K562 (cell line): ENCODE results near the gene NCOA4. TPM values are rescaled to one million over a fixed set of nuclear protein-coding genes. Genes with fewer than 3 reads are reported as not detected.
A peak's percentile ranks its signal among the peaks of the same experiment; 100 is the strongest.

Experiments used
- BRD9 ChIP-seq: fragments of 450-650 bp; IDR thresholded peaks from 2 replicates; pipeline ENCODE4 v1.6.1; 2018; ENCODE audit warnings: low read depth; ENCODE audit not compliant: partially characterized antibody
- CHAMP1 ChIP-seq: fragments of 450-650 bp; IDR thresholded peaks from 2 replicates; pipeline ENCODE4 v1.6.1; 2016; ENCODE audit warnings: mild to moderate bottlenecking
- FOXK1 ChIP-seq: sonication (generic); formaldehyde crosslinking; IDR thresholded peaks from 2 replicates; pipeline ENCODE4 v1.8.0; 2022; ENCODE audit warnings: missing genetic modification reagents, mild to moderate bottlenecking, borderline replicate concordance
- HNRNPLL ChIP-seq: fragments of 200-400 bp; formaldehyde crosslinking; IDR thresholded peaks from 2 replicates; pipeline ENCODE4 v1.6.1; 2017; ENCODE audit warnings: low read length, low read depth, mild to moderate bottlenecking; ENCODE audit not compliant: poor library complexity, severe bottlenecking
- MAFF ChIP-seq: IDR thresholded peaks from 2 replicates; pipeline ENCODE4 v1.6.1; 2012; ENCODE audit warnings: low read length, improper control_type of control experiment
- MBD1 ChIP-seq: fragments of 250-450 bp; sonication (Bioruptor Pico); IDR thresholded peaks from 2 replicates; pipeline ENCODE4 v1.8.0; 2022; ENCODE audit warnings: inconsistent platforms
- NR2F6 ChIP-seq: fragments of 450-650 bp; formaldehyde crosslinking; IDR thresholded peaks from 2 replicates; pipeline ENCODE4 v1.4.0; 2020; ENCODE audit warnings: mild to moderate bottlenecking
- PBX2 ChIP-seq, 2 experiments: IDR thresholded peaks in 1 of 2; conservative IDR thresholded peaks in 1 of 2; 2 replicates each; pipeline ENCODE4 v1.6.1; 2016; ENCODE audit warnings: low read depth in 2 of 2, mild to moderate bottlenecking in 1 of 2, missing compliant biosample characterization in 1 of 2, missing genetic modification characterization in 1 of 2, moderate library complexity in 1 of 2
- PCBP1 ChIP-seq: fragments of 200-400 bp; formaldehyde crosslinking; IDR thresholded peaks from 2 replicates; pipeline ENCODE4 v1.6.1; 2018; ENCODE audit warnings: mild to moderate bottlenecking, low read depth, low read length; ENCODE audit not compliant: poor library complexity, severe bottlenecking
- PREB ChIP-seq: sonication (generic); formaldehyde crosslinking; IDR thresholded peaks from 2 replicates; pipeline ENCODE4 v1.8.1; 2023; ENCODE audit warnings: mild to moderate bottlenecking, missing genetic modification reagents
- PTRF ChIP-seq: fragments of 450-650 bp; IDR thresholded peaks from 2 replicates; pipeline ENCODE4 v1.6.1; 2016; ENCODE audit warnings: mild to moderate bottlenecking, missing genetic modification characterization, missing compliant biosample characterization
- SIRT6 ChIP-seq: IDR thresholded peaks from one replicate; pipeline ENCODE4 v1.6.1; 2012; ENCODE audit warnings: low read depth, mild to moderate bottlenecking, control low read depth, inconsistent platforms, low read length, moderate library complexity
- SLC30A9 ChIP-seq: fragments of 250-450 bp; sonication (Bioruptor Pico); IDR thresholded peaks from 2 replicates; pipeline ENCODE4 v1.8.0; 2022; ENCODE audit warnings: mild to moderate bottlenecking, moderate library complexity
- SUPT5H ChIP-seq: fragments of 450-650 bp; IDR thresholded peaks from 2 replicates; pipeline ENCODE4 v1.6.1; 2016
- TOE1 ChIP-seq, 2 experiments: fragments of 450-650 bp in 1 of 2; sonication (generic) in 1 of 2; formaldehyde crosslinking in 1 of 2; IDR thresholded peaks; 2 replicates each; pipeline versions ENCODE4 v1.7.1 to v1.8.0; 2016 to 2022; ENCODE audit warnings: borderline replicate concordance in 2 of 2, mild to moderate bottlenecking in 2 of 2, antibody characterized with exemption in 1 of 2, inconsistent platforms in 1 of 2, low read depth in 1 of 2, missing genetic modification reagents in 1 of 2, moderate library complexity in 1 of 2
- ZBTB1 ChIP-seq: sonication (generic); formaldehyde crosslinking; IDR thresholded peaks from 2 replicates; pipeline ENCODE4 v1.8.1; 2023; ENCODE audit warnings: missing genetic modification reagents, low read depth, mild to moderate bottlenecking, borderline replicate concordance
- ZBTB8A ChIP-seq: fragments of 450-650 bp; IDR thresholded peaks from 2 replicates; pipeline ENCODE4 v1.6.1; 2018; ENCODE audit warnings: mild to moderate bottlenecking, moderate library complexity; ENCODE audit not compliant: partially characterized antibody
- ZEB2 ChIP-seq: fragments of 450-650 bp; IDR thresholded peaks from 2 replicates; pipeline ENCODE4 v1.6.1; 2016
- polyA plus RNA-seq, 8 experiments: library from polyadenylated mRNA; depleted of rRNA in 4 of 8; stranded (reverse) in 5 of 8; unstranded in 3 of 8; fragments of >200 nt; fragmentation: Nextera tagmentation in 2 of 8; fragmentation: Illumina TruSeq in 1 of 8; extraction: Ambion mirVana in 2 of 8; extraction: Trizol in 1 of 8; gene quantifications; 2 replicates each; pipeline versions ENCODE4 v1.2.1 to v1.2.3, GENCODE V29; 2011 to 2014; ENCODE audit warnings: inconsistent platforms in 1 of 8, missing spikeins in 1 of 8
- total RNA-seq, 7 experiments: library from RNA; depleted of rRNA in 6 of 7; stranded (reverse); fragments of >200 nt in 6 of 7; fragmentation: Illumina TruSeq in 2 of 7; extraction: Trizol in 2 of 7; gene quantifications; 2 replicates each; pipeline versions ENCODE4 v1.2.1 to v1.2.3, GENCODE V29; 2011 to 2021; ENCODE audit warnings: low replicate concordance in 1 of 7

NCOA4 gene
- total and polyA plus RNA-seq, 9 of the 15 experiments (the other 6 are each of a cell fraction or from before 2014, with no cell fraction given) = 89.8 to 283 (median 181) TPM

GRCh38 chr10:46031648-46032532 is 1.5 kb upstream of the NCOA4 start (continued):
- TF ChIP-seq PBX2 (CRISPR knock-in tag; IDR thresholded peaks at IDR 0.05; ENCODE audit: low read depth) (no peak), PBX2 (tag; conservative IDR thresholded peaks at IDR 0.05; ENCODE audit: low read depth) (no peak), MAFF (no peak), PREB (no peak), TOE1 (IDR thresholded peaks at IDR 0.05; ENCODE audit: borderline replicate concordance) (no peak), TOE1 (CRISPR knock-in tag; IDR thresholded peaks at IDR 0.05; ENCODE audit: borderline replicate concordance, low read depth) (no peak), HNRNPLL (no peak), NR2F6 (no peak), PCBP1 (no peak), BRD9 (no peak), ZEB2 (no peak), ZBTB8A (no peak), CHAMP1 (no peak), SLC30A9 (no peak), PTRF (no peak), SUPT5H (no peak), FOXK1 (CRISPR knock-in tag) (no peak), ZBTB1 (CRISPR knock-in tag) (no peak), MBD1 (CRISPR knock-in tag) (0 out of 2 replicates have a peak, but pooled peaks have one; percentile 68), SIRT6 (no peak)
